Measurements from ENCODE around the gene GALNT14.

Gene GALNT14

GRCh38 chr2:31134480-31134879 lies 3.8 kb downstream of the GALNT14 start:
- no peak for DNase-seq

- DNase-seq: no peak
Observed at GRCh38 chr2:31132786-31133185, 5.5 kb downstream of the GALNT14 start.

GRCh38 chr2:31131871-31132270 lies 6.4 kb downstream of the GALNT14 start:
- DNase-seq: no peak

- no peak for DNase-seq
Observed at GRCh38 chr2:31129375-31130171, 8.7 kb downstream of the GALNT14 start.

- no peak for DNase-seq
Observed at GRCh38 chr2:31127931-31128330, 10.3 kb downstream of the GALNT14 start.

- DNase-seq: no peak
Observed at GRCh38 chr2:31125918-31126695, 12.1 kb downstream of the GALNT14 start.

GRCh38 chr2:31124904-31125303 lies 13.3 kb downstream of the GALNT14 start:
- DNase-seq: no peak

- no peak for DNase-seq
Observed at GRCh38 chr2:31122133-31122532, 16.1 kb downstream of the GALNT14 start.

- DNase-seq: no peak
Observed at GRCh38 chr2:31113765-31114164, 24.5 kb downstream of the GALNT14 start.

GRCh38 chr2:31112544-31112943 lies 25.7 kb downstream of the GALNT14 start:
- no peak for DNase-seq

- DNase-seq: no peak
Observed at GRCh38 chr2:31110998-31111397, 27.2 kb downstream of the GALNT14 start.

GRCh38 chr2:31110431-31110830 lies 27.8 kb downstream of the GALNT14 start:
- no peak for DNase-seq

- no peak for DNase-seq
Observed at GRCh38 chr2:31109633-31110192, 28.5 kb downstream of the GALNT14 start.

GRCh38 chr2:31108561-31109286 lies 29.5 kb downstream of the GALNT14 start:
- no peak for DNase-seq

- no peak for DNase-seq
Observed at GRCh38 chr2:31107591-31108300, 30.5 kb downstream of the GALNT14 start.

- DNase-seq: no peak
Observed at GRCh38 chr2:31101701-31102100, 36.5 kb downstream of the GALNT14 start.

GRCh38 chr2:31097962-31098613 lies 40.2 kb downstream of the GALNT14 start:
- DNase-seq: no peak

- DNase-seq: no peak
Observed at GRCh38 chr2:31090188-31090587, 48.1 kb downstream of the GALNT14 start.

- DNase-seq: no peak
Observed at GRCh38 chr2:31089645-31090044, 48.6 kb downstream of the GALNT14 start.

GRCh38 chr2:31088504-31089195 lies 49.6 kb downstream of the GALNT14 start:
- DNase-seq: no peak

GRCh38 chr2:31087491-31087890 lies 50.7 kb downstream of the GALNT14 start:
- no peak for DNase-seq
